Osteocyte (in vitro differentiated cells): Measurements from ENCODE around the gene FOXN3. TPM values are rescaled to one million over a fixed set of nuclear protein-coding genes. Genes with fewer than 3 reads are reported as not detected.
"Not testable (repeated sequence)": the region's sequence is repeated elsewhere in the genome, so short reads cannot be mapped to it uniquely, and the experiment has no call there.

Experiments used
- DNase-seq: peaks from one replicate; pipeline ENCODE4 v3.0.0; 2021; ENCODE audit warnings: mixed read lengths; ENCODE audit not compliant: unreplicated experiment; ENCODE audit errors: extremely low spot score
- H3K27ac Mint-ChIP-seq: one replicate; pipeline ENCODE4 v1.8.0; 2021; ENCODE audit warnings: mild to moderate bottlenecking, mixed read lengths; ENCODE audit not compliant: unreplicated experiment
- H3K27me3 Mint-ChIP-seq: one replicate; pipeline ENCODE4 v1.8.0; 2021; ENCODE audit warnings: mixed read lengths; ENCODE audit not compliant: unreplicated experiment
- H3K36me3 Mint-ChIP-seq: one replicate; pipeline ENCODE4 v1.8.0; 2021; ENCODE audit warnings: mixed read lengths; ENCODE audit not compliant: unreplicated experiment
- H3K4me1 Mint-ChIP-seq: one replicate; pipeline ENCODE4 v1.8.0; 2021; ENCODE audit warnings: mixed read lengths; ENCODE audit not compliant: unreplicated experiment
- H3K4me3 Mint-ChIP-seq: one replicate; pipeline ENCODE4 v1.8.0; 2021; ENCODE audit warnings: mild to moderate bottlenecking, moderate library complexity, mixed read lengths; ENCODE audit not compliant: unreplicated experiment
- H3K9me3 Mint-ChIP-seq: one replicate; pipeline ENCODE4 v1.8.0; 2021; ENCODE audit warnings: mixed read lengths; ENCODE audit not compliant: unreplicated experiment
- total RNA-seq: library from RNA; stranded (reverse); gene quantifications from 2 replicates; pipeline ENCODE4 v1.2.1, GENCODE V29; 2021
- TF ChIP-seq, protein P1 (sequence below): fragments of 200-600 bp; sonication (generic); IDR thresholded peaks from 2 replicates; pipeline ENCODE4 v1.5.0; 2021; ENCODE audit warnings: antibody characterized with exemption, mild to moderate bottlenecking, moderate library complexity

Gene FOXN3
- total RNA-seq, 1 donor from 2014 or later, result 120 TPM

DNA sequence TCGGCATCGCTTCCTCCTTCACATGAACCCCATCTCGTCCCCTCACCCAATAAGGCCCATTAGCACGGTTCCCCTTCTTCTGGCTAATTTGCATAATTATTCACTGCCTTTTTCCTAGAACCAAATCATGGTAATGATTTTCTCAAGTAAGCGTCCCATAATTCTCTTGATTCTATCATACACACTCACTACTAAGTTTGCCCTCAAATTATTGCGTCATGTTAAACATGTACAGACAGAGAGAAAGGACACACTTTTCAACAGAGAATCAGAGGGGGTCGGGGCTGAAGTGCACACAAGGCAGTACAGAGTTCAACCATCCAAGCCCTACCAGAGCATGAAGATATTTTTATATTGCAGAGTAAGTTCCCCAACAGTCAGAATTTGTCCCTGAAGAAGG lies 256.6 kb downstream of the FOXN3 start:
- H3K4me1 Mint-ChIP-seq, result peaks cover 8% of the 10 kb centered on the region
- peaks cover 43% of the 10 kb centered on the region for H3K36me3 Mint-ChIP-seq
- H3K27me3 Mint-ChIP-seq, result no peaks in the 10 kb centered on the region
- H3K9me3 Mint-ChIP-seq, result no peaks in the 10 kb centered on the region
- DNase-seq, result no peak
- no peak overlapping the region for H3K27ac Mint-ChIP-seq
- H3K4me3 Mint-ChIP-seq, result no peak overlapping the region
- TF ChIP-seq, protein P1, sequence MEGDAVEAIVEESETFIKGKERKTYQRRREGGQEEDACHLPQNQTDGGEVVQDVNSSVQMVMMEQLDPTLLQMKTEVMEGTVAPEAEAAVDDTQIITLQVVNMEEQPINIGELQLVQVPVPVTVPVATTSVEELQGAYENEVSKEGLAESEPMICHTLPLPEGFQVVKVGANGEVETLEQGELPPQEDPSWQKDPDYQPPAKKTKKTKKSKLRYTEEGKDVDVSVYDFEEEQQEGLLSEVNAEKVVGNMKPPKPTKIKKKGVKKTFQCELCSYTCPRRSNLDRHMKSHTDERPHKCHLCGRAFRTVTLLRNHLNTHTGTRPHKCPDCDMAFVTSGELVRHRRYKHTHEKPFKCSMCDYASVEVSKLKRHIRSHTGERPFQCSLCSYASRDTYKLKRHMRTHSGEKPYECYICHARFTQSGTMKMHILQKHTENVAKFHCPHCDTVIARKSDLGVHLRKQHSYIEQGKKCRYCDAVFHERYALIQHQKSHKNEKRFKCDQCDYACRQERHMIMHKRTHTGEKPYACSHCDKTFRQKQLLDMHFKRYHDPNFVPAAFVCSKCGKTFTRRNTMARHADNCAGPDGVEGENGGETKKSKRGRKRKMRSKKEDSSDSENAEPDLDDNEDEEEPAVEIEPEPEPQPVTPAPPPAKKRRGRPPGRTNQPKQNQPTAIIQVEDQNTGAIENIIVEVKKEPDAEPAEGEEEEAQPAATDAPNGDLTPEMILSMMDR, result no peak

DNA sequence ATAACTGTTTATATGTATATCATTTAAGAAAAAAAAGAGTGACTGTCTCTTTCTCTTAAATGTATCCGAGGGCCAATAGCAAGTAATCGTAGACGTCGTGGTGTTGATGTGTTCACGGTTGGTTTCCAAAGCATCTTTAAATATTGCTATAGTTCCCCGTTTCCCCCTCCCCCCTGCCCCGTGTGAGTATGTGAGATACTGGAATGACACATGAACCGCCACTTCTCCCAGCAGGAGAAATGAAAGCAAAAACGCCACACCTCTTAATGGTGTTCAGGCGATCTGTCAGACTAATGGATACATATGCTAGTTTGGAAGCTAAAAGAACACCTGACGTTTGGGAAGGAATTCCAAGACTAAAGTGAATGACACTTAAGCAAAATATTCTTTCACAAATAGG lies 258.3 kb downstream of the FOXN3 start:
- H3K36me3 Mint-ChIP-seq, result peaks cover 41% of the 10 kb centered on the region
- TF ChIP-seq, protein P1, result no peak
- H3K4me1 Mint-ChIP-seq, result peaks cover under 1% of the 10 kb centered on the region
- DNase-seq, result no peak
- H3K4me3 Mint-ChIP-seq, result no peak overlapping the region
- H3K9me3 Mint-ChIP-seq, result no peaks in the 10 kb centered on the region
- no peak overlapping the region for H3K27ac Mint-ChIP-seq
- H3K27me3 Mint-ChIP-seq, result no peaks in the 10 kb centered on the region

DNA sequence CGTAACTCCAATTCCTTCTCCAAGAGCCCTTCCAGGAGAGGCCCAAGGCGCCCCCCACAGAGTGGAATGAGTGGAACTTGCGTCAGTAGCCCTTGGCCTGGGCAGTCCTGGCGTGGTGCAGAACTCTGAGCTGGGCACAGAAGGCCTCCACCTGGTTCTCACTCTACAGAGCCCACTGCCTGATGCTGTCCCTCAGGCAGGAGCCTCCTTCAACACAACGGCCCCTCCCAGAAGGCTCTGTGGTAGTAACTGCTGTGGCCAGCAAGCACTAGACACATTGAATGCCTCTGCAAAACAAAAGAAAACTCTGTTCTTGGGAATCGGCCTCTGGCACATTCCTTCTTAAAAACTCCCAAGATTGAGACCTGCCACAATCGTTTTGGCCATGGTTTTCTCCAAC lies 258.9 kb downstream of the FOXN3 start:
- not testable (repeated sequence) for H3K9me3 Mint-ChIP-seq, H3K27ac Mint-ChIP-seq, H3K27me3 Mint-ChIP-seq, H3K4me3 Mint-ChIP-seq, DNase-seq, H3K4me1 Mint-ChIP-seq
- H3K36me3 Mint-ChIP-seq, result peaks cover 41% of the 10 kb centered on the region

DNA sequence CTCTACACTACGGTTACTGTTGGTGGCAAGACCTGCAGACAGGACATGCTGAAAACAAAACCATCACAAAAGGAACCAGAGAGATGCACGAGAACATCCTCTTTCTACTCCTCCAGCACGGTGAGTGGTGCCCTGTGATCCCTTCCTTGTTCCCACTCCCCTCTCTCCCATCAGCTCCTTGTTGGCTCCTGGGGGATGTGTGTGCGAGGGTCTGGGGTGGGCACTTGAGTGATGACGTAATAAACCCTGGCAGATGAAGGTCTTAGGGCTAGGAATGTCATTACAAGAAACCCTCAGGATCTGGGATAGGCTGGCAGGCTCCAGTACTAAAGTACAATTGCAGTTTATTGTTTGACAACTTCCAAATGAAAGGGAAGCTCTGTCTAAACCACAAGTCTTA lies 261.5 kb downstream of the FOXN3 start:
- no peak overlapping the region for H3K27ac Mint-ChIP-seq
- H3K36me3 Mint-ChIP-seq, result peaks cover 26% of the 10 kb centered on the region
- DNase-seq, result no peak
- no peaks in the 10 kb centered on the region for H3K4me1 Mint-ChIP-seq
- no peaks in the 10 kb centered on the region for H3K9me3 Mint-ChIP-seq
- no peak overlapping the region for H3K4me3 Mint-ChIP-seq
- H3K27me3 Mint-ChIP-seq, result no peaks in the 10 kb centered on the region
- TF ChIP-seq, protein P1, result no peak

DNA sequence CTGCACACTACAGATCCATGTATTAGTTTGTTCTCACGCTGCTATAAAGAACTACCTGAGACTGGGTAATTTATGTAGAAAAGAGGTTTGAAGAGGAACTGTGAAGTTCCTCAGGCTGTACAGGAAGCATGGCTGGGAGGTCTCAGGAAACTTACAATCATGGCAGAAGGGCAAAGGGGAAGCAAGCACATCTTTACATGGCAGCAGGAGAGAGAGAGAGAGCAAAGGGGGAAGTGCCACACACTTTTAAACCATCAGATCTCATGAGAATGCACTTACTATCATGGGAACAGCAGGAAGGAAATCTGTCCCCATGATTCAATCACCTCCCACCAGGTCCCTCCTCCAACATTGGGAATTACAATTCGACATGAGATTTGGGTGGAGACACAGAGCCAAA lies 265.3 kb downstream of the FOXN3 start:
- H3K36me3 Mint-ChIP-seq, result peaks cover 12% of the 10 kb centered on the region
- H3K4me1 Mint-ChIP-seq, H3K4me3 Mint-ChIP-seq, H3K9me3 Mint-ChIP-seq, DNase-seq, H3K27ac Mint-ChIP-seq, H3K27me3 Mint-ChIP-seq: not testable (repeated sequence)

DNA sequence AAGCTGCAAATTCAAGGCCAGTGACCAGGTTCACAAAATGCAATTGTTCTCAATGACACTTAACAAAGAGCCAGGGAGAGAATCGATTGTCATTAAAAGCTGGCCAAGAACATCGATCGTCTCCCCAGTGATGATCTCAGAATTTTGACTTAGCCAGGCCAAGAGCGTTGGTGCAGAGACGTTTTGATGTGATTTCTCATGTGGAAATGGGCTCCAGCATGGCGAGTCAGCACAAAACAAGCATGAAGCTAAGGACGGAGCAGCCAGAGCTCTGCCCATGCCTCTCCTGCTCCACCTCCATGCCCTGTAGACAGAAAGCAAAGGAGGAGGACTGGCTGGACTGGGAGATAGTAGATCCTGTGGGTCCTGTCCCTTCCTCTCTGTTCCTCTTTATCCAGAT lies 270.8 kb downstream of the FOXN3 start:
- no peak for DNase-seq
- Mint-ChIP-seq H3K4me1 (no peaks in the 10 kb centered on the region), H3K36me3 (no peaks in the 10 kb centered on the region), H3K4me3 (no peak overlapping the region), H3K9me3 (no peaks in the 10 kb centered on the region), H3K27me3 (peaks cover 16% of the 10 kb centered on the region), H3K27ac (no peak overlapping the region)
- TF ChIP-seq, protein P1, result no peak
